HepG2 (cell line): ENCODE data around the gene PTPRU. TPM values are rescaled to one million over a fixed set of nuclear protein-coding genes. Genes with fewer than 3 reads are reported as not detected.

Experiments
- ATAC-seq: fragments of 200-7000 bp; cut with Tn5 transposase; 3 replicates; pipeline ENCODE4 v1.9.1; 2020; ENCODE audit warnings: mild to moderate bottlenecking, moderate library complexity
- BruUV-seq: library from RNA; stranded (reverse); fragments of 400-500 nt; replicated peaks from 2 replicates; lab custom pipeline; 2021; lab: Mats Ljungman, UMichigan
- CTCF ChIA-PET: fragments of 300-600 bp; formaldehyde crosslinking; extraction: SDS; loops from one replicate; lab custom pipeline; 2021; ENCODE audit warnings: low total read pairs, inconsistent platforms, low intra/inter-chr PET ratio; lab: Yijun Ruan, JAX
- POLR2A ChIA-PET: fragments of 350-600 bp; sonication (Branson Sonifier 250); formaldehyde crosslinking; loops from one replicate; lab custom pipeline; 2020; ENCODE audit warnings: antibody characterized with exemption, inconsistent platforms; lab: Yijun Ruan, JAX
- DNase-seq: peaks from one replicate; pipeline ENCODE4 v3.0.0-alpha.2; 2015; ENCODE audit warnings: low spot score
- FAIRE-seq: peaks from 3 replicates; lab custom pipeline; 2011; peaks lifted over from hg19 to GRCh38; lab: Jason Lieb, UNC
- H2AFZ ChIP-seq: one replicate; pipeline ENCODE4 v1.6.1; 2011; ENCODE audit warnings: low read length, inconsistent platforms
- H3K27ac ChIP-seq: fragments of 300-600 bp; 3 replicates; pipeline ENCODE4 v1.8.0; 2011; ENCODE audit warnings: mixed run types, mild to moderate bottlenecking, mixed read lengths, low read length, inconsistent platforms; ENCODE audit not compliant: insufficient read depth; ENCODE audit errors: extremely low read length
- H3K27me3 ChIP-seq, 2 experiments: fragments of 200-600 bp in 1 of 2; 2 replicates in 1 of 2; 3 replicates in 1 of 2; pipeline versions ENCODE4 v1.6.0 to v1.8.0; 2011; ENCODE audit warnings: low read length in 2 of 2, mild to moderate bottlenecking in 2 of 2, moderate library complexity in 2 of 2, inconsistent platforms in 1 of 2; ENCODE audit not compliant: insufficient read depth in 2 of 2, control insufficient read depth in 1 of 2
- H3K36me3 ChIP-seq, 2 experiments: fragments of 200-600 bp in 1 of 2; replicated peaks in 1 of 2; 2 replicates in 1 of 2; 3 replicates in 1 of 2; pipeline versions ENCODE4 v1.5.1 to v1.8.0; 2011; ENCODE audit warnings: low read length in 2 of 2, inconsistent platforms in 1 of 2; ENCODE audit not compliant: insufficient read depth in 2 of 2, control insufficient read depth in 1 of 2
- H3K4me1 ChIP-seq: 2 replicates; pipeline ENCODE4 v1.5.1; 2012; ENCODE audit warnings: low read length, inconsistent platforms; ENCODE audit not compliant: insufficient read depth
- H3K4me2 ChIP-seq: 2 replicates; pipeline ENCODE4 v1.6.0; 2011; ENCODE audit warnings: low read depth, low read length, inconsistent platforms
- H3K4me3 ChIP-seq, 3 experiments: fragments of 200-600 bp in 1 of 3; sonication (generic), shearing (Covaris generic) in 1 of 3; replicated peaks in 1 of 3; 2 replicates each; pipeline ENCODE4 v1.5.1; 2011 to 2016; ENCODE audit warnings: low read length in 3 of 3, inconsistent platforms in 2 of 3, low read depth in 2 of 3, mild to moderate bottlenecking in 2 of 3, control low read depth in 1 of 3, mixed read lengths in 1 of 3; ENCODE audit not compliant: insufficient read depth in 1 of 3
- H3K79me2 ChIP-seq: one replicate; pipeline ENCODE4 v1.6.1; 2011; ENCODE audit warnings: low read length, inconsistent platforms; ENCODE audit not compliant: insufficient read depth
- H3K9ac ChIP-seq: 2 replicates; pipeline ENCODE4 v1.6.0; 2011; ENCODE audit warnings: mild to moderate bottlenecking, low read depth, low read length, inconsistent platforms; ENCODE audit not compliant: insufficient read depth
- H3K9me3 ChIP-seq: 2 replicates; pipeline ENCODE4 v1.5.1; 2012; ENCODE audit warnings: mild to moderate bottlenecking, low read length
- H4K20me1 ChIP-seq: 2 replicates; pipeline ENCODE4 v1.6.0; 2011; ENCODE audit warnings: inconsistent platforms, mild to moderate bottlenecking, low read length, moderate library complexity; ENCODE audit not compliant: insufficient read depth
- KLF9 ChIP-seq: IDR thresholded peaks from 2 replicates; pipeline ENCODE4 v1.6.1; 2016; ENCODE audit warnings: low read depth
- MTF1 ChIP-seq: sonication (generic); formaldehyde crosslinking; IDR thresholded peaks from 2 replicates; pipeline ENCODE4 v1.5.0; 2020; ENCODE audit warnings: missing genetic modification reagents
- RORA ChIP-seq: sonication (generic); formaldehyde crosslinking; IDR thresholded peaks from 2 replicates; pipeline ENCODE4 v1.5.0; 2020; ENCODE audit warnings: mild to moderate bottlenecking, missing genetic modification reagents, moderate library complexity
- WGBS: methylation state at CpG from one replicate; pipeline ENCODE4 v1.1.6; 2017; ENCODE audit warnings: low lambda C conversion rate; 5-methylcytosine and 5-hydroxymethylcytosine counted together
- in situ Hi-C: cut with HindIII; loops from 2 replicates; pipeline ENCODE4 v1.10.0; 2017; ENCODE audit warnings: low pct_unique_long_range_greater_than_20kb; ENCODE audit not compliant: extremely low pct_ligation_motif_present
- intact Hi-C: fragments of 100-400 bp; cut with micrococcal nuclease; formaldehyde crosslinking; loops from one replicate; pipeline ENCODE4 v1.10.0; 2022; ENCODE audit not compliant: unreplicated experiment
- polyA plus RNA-seq, 8 experiments: library from polyadenylated mRNA; depleted of rRNA in 3 of 8; stranded (reverse) in 7 of 8; unstranded in 1 of 8; fragments of >200 nt; fragmentation: Illumina TruSeq in 4 of 8; extraction: Trizol in 4 of 8; gene quantifications; 2 replicates each; pipeline versions ENCODE4 v1.2.1 to v1.2.3, GENCODE V29; 2011 to 2016; ENCODE audit warnings: low read depth in 4 of 8, missing spikeins in 1 of 8, mixed read lengths in 1 of 8; ENCODE audit not compliant: insufficient read depth in 1 of 8
- total RNA-seq, 5 experiments: library from RNA; depleted of rRNA; stranded (reverse); fragments of >200 nt; fragmentation: Illumina TruSeq; extraction: Trizol; gene quantifications; 2 replicates each; pipeline ENCODE4 v1.2.3, GENCODE V29; 2016; ENCODE audit warnings: low read depth in 1 of 5
- TF ChIP-seq, protein P1 (sequence below): sonication (generic); formaldehyde crosslinking; IDR thresholded peaks from 2 replicates; pipeline ENCODE4 v1.9.0; 2021; ENCODE audit warnings: missing genetic modification reagents, borderline replicate concordance
- TF ChIP-seq, protein P2 (sequence below): IDR thresholded peaks from 2 replicates; pipeline ENCODE4 v1.6.1; 2016; ENCODE audit warnings: mild to moderate bottlenecking

The PTPRU gene
- total and polyA plus RNA-seq, 2 of the 13 experiments (the other 11 are each of a cell fraction or from before 2014, with no cell fraction given): 21.6 to 22.3 TPM

DNA sequence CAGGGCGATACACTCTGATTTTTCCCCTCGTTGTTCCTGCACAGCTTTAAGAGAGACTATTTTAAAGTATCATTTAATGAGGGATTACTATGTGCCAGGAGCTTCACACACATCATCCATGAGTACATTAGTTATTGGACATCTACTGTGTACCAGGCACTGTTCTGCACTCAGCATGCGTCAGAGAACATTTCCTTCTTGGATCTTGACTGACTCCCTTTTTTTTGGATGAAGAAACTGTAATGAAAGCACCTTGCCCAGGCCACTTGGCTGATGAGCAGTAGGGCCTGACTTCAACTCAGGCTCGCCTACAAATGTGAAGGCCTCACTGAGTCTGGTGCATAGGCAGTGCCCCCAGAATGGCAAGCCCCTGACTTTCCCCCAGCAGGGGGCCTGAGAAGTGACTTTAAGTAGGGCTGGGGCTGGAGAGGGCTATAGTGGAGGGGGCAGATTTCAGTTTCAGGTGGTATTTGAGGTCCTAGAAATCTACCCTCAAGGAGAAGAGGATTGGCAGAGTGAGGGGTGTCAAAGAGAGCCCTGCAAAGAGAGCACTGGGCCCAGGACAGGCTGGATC is 50.0 kb downstream of the PTPRU start:
- DNase-seq: no peak
- no peak overlapping the region for H3K4me3 ChIP-seq
- in situ Hi-C loops: no loop called here
- H3K36me3 ChIP-seq: peaks cover 2 to 3% of the 10 kb centered on the region in 2 experiments; a peak in 3 of 5 replicates
- POLR2A ChIA-PET: no interaction called here
- H3K4me1 ChIP-seq: peaks cover 7% of the 10 kb centered on the region
- H3K4me2 ChIP-seq: no peak overlapping the region
- intact Hi-C loops: no loop called here
- H3K79me2 ChIP-seq: no peaks in the 10 kb centered on the region
- H3K9ac ChIP-seq: no peak overlapping the region
- TF ChIP-seq KLF9 (CRISPR knock-in tag) (no peak), MTF1 (CRISPR knock-in tag) (no peak), RORA (no peak)
- TF ChIP-seq, protein P1, sequence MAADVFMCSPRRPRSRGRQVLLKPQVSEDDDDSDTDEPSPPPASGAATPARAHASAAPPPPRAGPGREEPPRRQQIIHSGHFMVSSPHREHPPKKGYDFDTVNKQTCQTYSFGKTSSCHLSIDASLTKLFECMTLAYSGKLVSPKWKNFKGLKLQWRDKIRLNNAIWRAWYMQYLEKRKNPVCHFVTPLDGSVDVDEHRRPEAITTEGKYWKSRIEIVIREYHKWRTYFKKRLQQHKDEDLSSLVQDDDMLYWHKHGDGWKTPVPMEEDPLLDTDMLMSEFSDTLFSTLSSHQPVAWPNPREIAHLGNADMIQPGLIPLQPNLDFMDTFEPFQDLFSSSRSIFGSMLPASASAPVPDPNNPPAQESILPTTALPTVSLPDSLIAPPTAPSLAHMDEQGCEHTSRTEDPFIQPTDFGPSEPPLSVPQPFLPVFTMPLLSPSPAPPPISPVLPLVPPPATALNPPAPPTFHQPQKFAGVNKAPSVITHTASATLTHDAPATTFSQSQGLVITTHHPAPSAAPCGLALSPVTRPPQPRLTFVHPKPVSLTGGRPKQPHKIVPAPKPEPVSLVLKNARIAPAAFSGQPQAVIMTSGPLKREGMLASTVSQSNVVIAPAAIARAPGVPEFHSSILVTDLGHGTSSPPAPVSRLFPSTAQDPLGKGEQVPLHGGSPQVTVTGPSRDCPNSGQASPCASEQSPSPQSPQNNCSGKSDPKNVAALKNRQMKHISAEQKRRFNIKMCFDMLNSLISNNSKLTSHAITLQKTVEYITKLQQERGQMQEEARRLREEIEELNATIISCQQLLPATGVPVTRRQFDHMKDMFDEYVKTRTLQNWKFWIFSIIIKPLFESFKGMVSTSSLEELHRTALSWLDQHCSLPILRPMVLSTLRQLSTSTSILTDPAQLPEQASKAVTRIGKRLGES: no peak
- TF ChIP-seq, protein P2, sequence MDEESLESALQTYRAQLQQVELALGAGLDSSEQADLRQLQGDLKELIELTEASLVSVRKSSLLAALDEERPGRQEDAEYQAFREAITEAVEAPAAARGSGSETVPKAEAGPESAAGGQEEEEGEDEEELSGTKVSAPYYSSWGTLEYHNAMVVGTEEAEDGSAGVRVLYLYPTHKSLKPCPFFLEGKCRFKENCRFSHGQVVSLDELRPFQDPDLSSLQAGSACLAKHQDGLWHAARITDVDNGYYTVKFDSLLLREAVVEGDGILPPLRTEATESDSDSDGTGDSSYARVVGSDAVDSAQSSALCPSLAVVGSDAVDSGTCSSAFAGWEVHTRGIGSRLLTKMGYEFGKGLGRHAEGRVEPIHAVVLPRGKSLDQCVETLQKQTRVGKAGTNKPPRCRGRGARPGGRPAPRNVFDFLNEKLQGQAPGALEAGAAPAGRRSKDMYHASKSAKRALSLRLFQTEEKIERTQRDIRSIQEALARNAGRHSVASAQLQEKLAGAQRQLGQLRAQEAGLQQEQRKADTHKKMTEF (CRISPR knock-in tag): no peak
- 92% methylated on average over 4 of the region's 4 CpGs for WGBS
- H4K20me1 ChIP-seq: no peaks in the 10 kb centered on the region
- no peak overlapping the region for H2AFZ ChIP-seq
- H3K27ac ChIP-seq: no peak overlapping the region
- ATAC-seq: no peak
- no TSS peak for BruUV-seq
- H3K9me3 ChIP-seq: no peaks in the 10 kb centered on the region
- CTCF ChIA-PET: no interaction called here
- FAIRE-seq: no peak
- no peaks in the 10 kb centered on the region for H3K27me3 ChIP-seq
